Activated naive CD4-positive, alpha-beta T cell treated with anti-CD3 and anti-CD28 coated beads, Interleukin-2, amount 50 U/mL, for 72 hours (primary cell): ENCODE measurements around the gene CEMIP. TPM values are rescaled to one million over a fixed set of nuclear protein-coding genes. Genes with fewer than 3 reads are reported as not detected.

Experiments
- ATAC-seq, 2 donors: fragments of 150-1000 bp; cut with Tn5 transposase; 2 replicates each; pipeline ENCODE4 v1.10.0; 2021; ENCODE audit warnings: mild to moderate bottlenecking in 2 of 2, moderate library complexity in 2 of 2
- DNase-seq, 2 donors: peaks; one replicate each; pipeline ENCODE4 v3.0.0; 2021 to 2022; ENCODE audit warnings: low spot score in 2 of 2
- H3K27ac Mint-ChIP-seq, 2 donors: one replicate each; pipeline ENCODE4 v1.8.0; 2022; ENCODE audit warnings: mild to moderate bottlenecking in 2 of 2, mixed read lengths in 2 of 2
- H3K36me3 Mint-ChIP-seq, 2 donors: one replicate each; pipeline ENCODE4 v1.8.0; 2022; ENCODE audit warnings: mixed read lengths in 2 of 2
- H3K9me3 Mint-ChIP-seq, 2 donors: one replicate each; pipeline ENCODE4 v1.8.0; 2022; ENCODE audit warnings: mixed read lengths in 2 of 2
- total RNA-seq, 2 donors: library from RNA; stranded (reverse); gene quantifications; one replicate each; pipeline ENCODE4 v1.2.3, GENCODE V29; 2022

The CEMIP gene
- total RNA-seq, 2 donors from 2014 or later = not detected

- H3K27ac Mint-ChIP-seq = peak overlapping the region in 1 of 2 donors; percentile 26
- DNase-seq (no peak), ATAC-seq (no peak)
- no peaks in the 10 kb centered on the region for H3K9me3 Mint-ChIP-seq
- no peaks in the 10 kb centered on the region for H3K36me3 Mint-ChIP-seq
These were observed 193.1 kb downstream of the CEMIP start for GRCh38 chr15:80972276-80972675.

- ATAC-seq (peak in 1 of 2 donors; percentile 28), DNase-seq (no peak)
- no peaks in the 10 kb centered on the region for H3K9me3 Mint-ChIP-seq
- H3K27ac Mint-ChIP-seq = peak overlapping the region in 1 of 2 donors; percentile 75
- H3K36me3 Mint-ChIP-seq = peaks cover 7 to 9% of the 10 kb centered on the region in 2 donors
These were observed 195.7 kb downstream of the CEMIP start for GRCh38 chr15:80974914-80975313.

- ATAC-seq (no peak), DNase-seq (no peak)
- H3K27ac Mint-ChIP-seq = peak overlapping the region; percentile 22 to 77
- H3K36me3 Mint-ChIP-seq = peaks cover 11 to 13% of the 10 kb centered on the region in 2 donors
- H3K9me3 Mint-ChIP-seq = no peaks in the 10 kb centered on the region
These were observed 197.7 kb downstream of the CEMIP start for GRCh38 chr15:80976851-80977250.

- peak; percentile 67 to 72 for ATAC-seq
- peaks cover 17 to 20% of the 10 kb centered on the region in 2 donors for H3K36me3 Mint-ChIP-seq
These were observed 198.5 kb downstream of the CEMIP start for GRCh38 chr15:80977627-80978036.

GRCh38 chr15:80978685-80979329 lies 199.6 kb downstream of the CEMIP start:
- ATAC-seq (no peak), DNase-seq (no peak)
- H3K36me3 Mint-ChIP-seq = peaks cover 17 to 27% of the 10 kb centered on the region in 2 donors
- no peaks in the 10 kb centered on the region for H3K9me3 Mint-ChIP-seq
- peak overlapping the region; percentile 22 to 78 for H3K27ac Mint-ChIP-seq

More at GRCh38 chr15:80977627-80978036, 198.5 kb downstream of the CEMIP start:
- DNase-seq = peak in 1 of 2 donors; percentile 32
- H3K27ac Mint-ChIP-seq = peak overlapping the region in 1 of 2 donors; percentile 22
- H3K9me3 Mint-ChIP-seq = no peaks in the 10 kb centered on the region

- DNase-seq (no peak), ATAC-seq (no peak)
- Mint-ChIP-seq H3K36me3 (peaks cover 17 to 27% of the 10 kb centered on the region in 2 donors), H3K27ac (peak overlapping the region; percentile 22 to 78), H3K9me3 (no peaks in the 10 kb centered on the region)
These were observed 200.5 kb downstream of the CEMIP start for GRCh38 chr15:80979538-80980200.

GRCh38 chr15:80982205-80982604 lies 203.0 kb downstream of the CEMIP start:
- no peak for DNase-seq
- H3K27ac Mint-ChIP-seq = peak overlapping the region; percentile 17 to 33
- peaks cover 17 to 27% of the 10 kb centered on the region in 2 donors for H3K36me3 Mint-ChIP-seq
- H3K9me3 Mint-ChIP-seq = no peaks in the 10 kb centered on the region
- ATAC-seq = no peak

- no peak for ATAC-seq
- Mint-ChIP-seq H3K27ac (peak overlapping the region in 1 of 2 donors; percentile 33), H3K36me3 (peaks cover 18 to 28% of the 10 kb centered on the region in 2 donors), H3K9me3 (no peaks in the 10 kb centered on the region)
- DNase-seq = no peak
These were observed 203.7 kb downstream of the CEMIP start for GRCh38 chr15:80982839-80983238.

- ATAC-seq = no peak
These were observed 205.7 kb downstream of the CEMIP start for GRCh38 chr15:80984856-80985255.

GRCh38 chr15:80985981-80986380 lies 206.8 kb downstream of the CEMIP start:
- no peak for ATAC-seq
- no peak for DNase-seq
- H3K9me3 Mint-ChIP-seq = no peaks in the 10 kb centered on the region
- H3K27ac Mint-ChIP-seq = peak overlapping the region in 1 of 2 donors; percentile 1
- H3K36me3 Mint-ChIP-seq = peaks cover 24 to 34% of the 10 kb centered on the region in 2 donors

More at GRCh38 chr15:80984856-80985255, 205.7 kb downstream of the CEMIP start:
- no peaks in the 10 kb centered on the region for H3K9me3 Mint-ChIP-seq
- H3K27ac Mint-ChIP-seq = peak overlapping the region in 1 of 2 donors; percentile 41
- peaks cover 28 to 38% of the 10 kb centered on the region in 2 donors for H3K36me3 Mint-ChIP-seq
- no peak for DNase-seq

- no peak for ATAC-seq
- Mint-ChIP-seq H3K36me3 (peaks cover 24 to 34% of the 10 kb centered on the region in 2 donors), H3K9me3 (no peaks in the 10 kb centered on the region), H3K27ac (no peak overlapping the region)
- DNase-seq = no peak
These were observed 207.3 kb downstream of the CEMIP start for GRCh38 chr15:80986487-80986886.

- Mint-ChIP-seq H3K9me3 (no peaks in the 10 kb centered on the region), H3K36me3 (peaks cover 17 to 23% of the 10 kb centered on the region in 2 donors), H3K27ac (peak overlapping the region; percentile 72 to 87)
- no peak for DNase-seq
- no peak for ATAC-seq
These were observed 209.1 kb downstream of the CEMIP start for GRCh38 chr15:80988148-80988796.

- peaks cover 17 to 20% of the 10 kb centered on the region in 2 donors for H3K36me3 Mint-ChIP-seq
- H3K27ac Mint-ChIP-seq = peak overlapping the region; percentile 87 to 98
- no peaks in the 10 kb centered on the region for H3K9me3 Mint-ChIP-seq
- ATAC-seq = peak in 1 of 2 donors; percentile 21
- DNase-seq = no peak
These were observed 209.9 kb downstream of the CEMIP start for GRCh38 chr15:80989081-80989517.

GRCh38 chr15:80989518-80990478 lies 210.6 kb downstream of the CEMIP start, which contains the start of gene MESD:
MESD (minus strand) TSS chr15:80989819; CDS start chr15:80989791, 28 bp downstream.
- DNase-seq = peak; percentile 94 to 95
- Mint-ChIP-seq H3K9me3 (no peaks in the 10 kb centered on the region), H3K36me3 (peaks cover 17 to 20% of the 10 kb centered on the region in 2 donors), H3K27ac (peak within 1 kb of the TSS; percentile 87 to 98)
- ATAC-seq = peak; percentile 97 to 100

GRCh38 chr15:80990955-80991354 lies 211.8 kb downstream of the CEMIP start:
- no peak for ATAC-seq
- no peak for DNase-seq
- Mint-ChIP-seq H3K9me3 (no peaks in the 10 kb centered on the region), H3K27ac (no peak overlapping the region), H3K36me3 (peaks cover 17 to 20% of the 10 kb centered on the region in 2 donors)

GRCh38 chr15:80991421-80991820 lies 212.3 kb downstream of the CEMIP start:
- Mint-ChIP-seq H3K36me3 (peaks cover 17 to 20% of the 10 kb centered on the region in 2 donors), H3K27ac (no peak overlapping the region), H3K9me3 (no peaks in the 10 kb centered on the region)
- no peak for DNase-seq
- ATAC-seq = no peak
